ENCODE data around the gene IMPACT. TPM values are rescaled to one million over a fixed set of nuclear protein-coding genes. Genes with fewer than 3 reads are reported as not detected.
A peak's percentile ranks its signal among the peaks of the same experiment; 100 is the strongest.

IMPACT gene
- total and polyA plus RNA-seq, 2 experiments from 2014 or later: 15.3 to 27.6 TPM

DNA sequence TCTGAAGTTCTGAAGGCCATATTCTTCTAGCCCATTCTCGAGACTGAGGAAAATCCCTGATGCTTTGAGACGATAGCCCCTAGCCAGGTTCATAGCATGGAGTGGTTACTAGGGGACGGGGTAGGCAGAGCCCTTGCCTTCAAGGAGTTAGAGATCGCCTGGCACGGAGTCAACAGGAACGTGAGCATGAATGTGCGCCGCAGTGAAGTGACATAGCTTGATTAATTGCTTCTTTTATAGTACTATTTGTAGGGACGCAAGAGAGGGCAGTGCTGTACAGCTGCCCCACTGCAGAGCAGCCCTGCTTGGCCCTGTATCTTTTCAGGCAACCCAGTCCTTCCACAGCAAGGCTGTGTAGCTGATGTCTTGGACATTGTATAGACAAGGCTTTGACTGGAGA is 60.2 kb downstream of the IMPACT start:
- no peak overlapping the region for H3K4me3 ChIP-seq

DNA sequence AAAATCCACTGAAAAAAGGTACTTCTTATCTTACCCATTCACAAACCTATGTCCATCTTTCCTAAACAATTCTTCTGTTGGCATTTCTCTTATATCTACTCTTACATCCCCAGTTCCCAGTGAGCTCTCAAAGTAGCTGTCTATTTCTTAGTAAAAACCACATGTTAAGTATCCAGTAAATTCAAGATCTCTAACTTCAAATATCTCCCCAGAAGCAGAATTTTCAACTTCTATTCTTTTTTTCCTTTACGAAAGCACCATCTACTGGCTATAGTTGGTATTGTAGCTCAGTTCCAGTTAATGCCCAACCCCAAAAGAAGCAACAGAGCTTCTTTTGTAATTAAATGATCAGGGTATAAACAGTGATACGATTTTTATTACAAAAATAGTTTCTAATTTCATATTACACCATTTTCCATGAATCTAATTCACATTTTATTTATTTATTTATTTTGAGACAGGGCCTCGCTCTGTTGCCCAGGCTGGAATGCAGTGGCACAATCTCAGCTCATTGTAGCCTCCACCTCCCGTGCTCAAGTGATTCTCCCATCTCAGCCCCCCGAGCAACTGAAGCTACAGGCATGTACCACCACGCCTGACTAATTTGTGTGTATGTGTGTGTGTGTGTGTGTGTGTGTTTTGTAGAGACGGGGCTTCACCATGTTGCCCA is 62.5 kb downstream of the IMPACT start:
- Histone ChIP-seq H3K4me1 (ENCODE audit: low read depth) (peaks cover 2% of the 10 kb centered on the region), H3K27me3 (no peaks in the 10 kb centered on the region)
- TF ChIP-seq, protein P1, sequence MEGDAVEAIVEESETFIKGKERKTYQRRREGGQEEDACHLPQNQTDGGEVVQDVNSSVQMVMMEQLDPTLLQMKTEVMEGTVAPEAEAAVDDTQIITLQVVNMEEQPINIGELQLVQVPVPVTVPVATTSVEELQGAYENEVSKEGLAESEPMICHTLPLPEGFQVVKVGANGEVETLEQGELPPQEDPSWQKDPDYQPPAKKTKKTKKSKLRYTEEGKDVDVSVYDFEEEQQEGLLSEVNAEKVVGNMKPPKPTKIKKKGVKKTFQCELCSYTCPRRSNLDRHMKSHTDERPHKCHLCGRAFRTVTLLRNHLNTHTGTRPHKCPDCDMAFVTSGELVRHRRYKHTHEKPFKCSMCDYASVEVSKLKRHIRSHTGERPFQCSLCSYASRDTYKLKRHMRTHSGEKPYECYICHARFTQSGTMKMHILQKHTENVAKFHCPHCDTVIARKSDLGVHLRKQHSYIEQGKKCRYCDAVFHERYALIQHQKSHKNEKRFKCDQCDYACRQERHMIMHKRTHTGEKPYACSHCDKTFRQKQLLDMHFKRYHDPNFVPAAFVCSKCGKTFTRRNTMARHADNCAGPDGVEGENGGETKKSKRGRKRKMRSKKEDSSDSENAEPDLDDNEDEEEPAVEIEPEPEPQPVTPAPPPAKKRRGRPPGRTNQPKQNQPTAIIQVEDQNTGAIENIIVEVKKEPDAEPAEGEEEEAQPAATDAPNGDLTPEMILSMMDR (IDR thresholded peaks at IDR 0.05; ENCODE audit: low read depth, low read length): peak; percentile 73

More for the DNA sequence above, 60.2 kb downstream of the IMPACT start:
- H3K27ac ChIP-seq: no peak overlapping the region
- no peaks in the 10 kb centered on the region for H3K27me3 ChIP-seq
- no peaks in the 10 kb centered on the region for H3K36me3 ChIP-seq
- TF ChIP-seq, protein P1 (IDR thresholded peaks at IDR 0.05; ENCODE audit: low read depth, low read length): no peak
- DNase-seq (ENCODE audit: low read depth in 1 of 2, low spot score in 1 of 2): no peak
- no peaks in the 10 kb centered on the region for H3K9me3 ChIP-seq (ENCODE audit: low read depth)
- H3K4me1 ChIP-seq (ENCODE audit: low read depth): peaks cover under 1% of the 10 kb centered on the region

DNA sequence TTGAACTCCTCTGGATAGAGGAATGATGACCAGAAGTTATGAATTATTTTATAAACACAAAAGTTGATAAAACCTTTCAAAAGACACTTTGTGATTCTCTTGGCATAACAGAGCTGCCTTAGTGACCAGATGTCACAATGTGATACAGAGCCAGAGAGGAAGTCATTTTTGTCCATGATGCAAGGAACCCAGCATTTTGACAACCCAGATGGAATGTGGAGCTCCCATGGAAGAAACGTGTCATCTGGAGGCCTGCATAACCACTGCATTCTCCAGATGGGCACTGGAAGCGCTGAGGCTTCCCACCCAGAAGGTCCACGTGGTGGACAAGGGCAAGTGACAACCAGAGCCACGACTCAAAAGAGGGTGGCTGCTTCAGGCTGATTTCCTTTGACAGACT is 64.1 kb downstream of the IMPACT start:
- DNase-seq (ENCODE audit: low read depth in 1 of 2, low spot score in 1 of 2): peak in 1 of 2 donors; percentile 14
- Histone ChIP-seq H3K9me3 (ENCODE audit: low read depth) (no peaks in the 10 kb centered on the region), H3K27me3 (no peaks in the 10 kb centered on the region), H3K4me1 (ENCODE audit: low read depth) (peaks cover 2% of the 10 kb centered on the region), H3K4me3 (no peak overlapping the region), H3K27ac (no peak overlapping the region), H3K36me3 (no peaks in the 10 kb centered on the region)
- TF ChIP-seq, protein P1 (IDR thresholded peaks at IDR 0.05; ENCODE audit: low read depth, low read length): no peak

More for the DNA sequence above, 62.5 kb downstream of the IMPACT start:
- H3K9me3 ChIP-seq (ENCODE audit: low read depth): no peaks in the 10 kb centered on the region
- DNase-seq (ENCODE audit: low read depth in 1 of 2, low spot score in 1 of 2): peak; percentile 51 to 57
- no peaks in the 10 kb centered on the region for H3K36me3 ChIP-seq
- no peak overlapping the region for H3K4me3 ChIP-seq
- H3K27ac ChIP-seq: no peak overlapping the region

DNA sequence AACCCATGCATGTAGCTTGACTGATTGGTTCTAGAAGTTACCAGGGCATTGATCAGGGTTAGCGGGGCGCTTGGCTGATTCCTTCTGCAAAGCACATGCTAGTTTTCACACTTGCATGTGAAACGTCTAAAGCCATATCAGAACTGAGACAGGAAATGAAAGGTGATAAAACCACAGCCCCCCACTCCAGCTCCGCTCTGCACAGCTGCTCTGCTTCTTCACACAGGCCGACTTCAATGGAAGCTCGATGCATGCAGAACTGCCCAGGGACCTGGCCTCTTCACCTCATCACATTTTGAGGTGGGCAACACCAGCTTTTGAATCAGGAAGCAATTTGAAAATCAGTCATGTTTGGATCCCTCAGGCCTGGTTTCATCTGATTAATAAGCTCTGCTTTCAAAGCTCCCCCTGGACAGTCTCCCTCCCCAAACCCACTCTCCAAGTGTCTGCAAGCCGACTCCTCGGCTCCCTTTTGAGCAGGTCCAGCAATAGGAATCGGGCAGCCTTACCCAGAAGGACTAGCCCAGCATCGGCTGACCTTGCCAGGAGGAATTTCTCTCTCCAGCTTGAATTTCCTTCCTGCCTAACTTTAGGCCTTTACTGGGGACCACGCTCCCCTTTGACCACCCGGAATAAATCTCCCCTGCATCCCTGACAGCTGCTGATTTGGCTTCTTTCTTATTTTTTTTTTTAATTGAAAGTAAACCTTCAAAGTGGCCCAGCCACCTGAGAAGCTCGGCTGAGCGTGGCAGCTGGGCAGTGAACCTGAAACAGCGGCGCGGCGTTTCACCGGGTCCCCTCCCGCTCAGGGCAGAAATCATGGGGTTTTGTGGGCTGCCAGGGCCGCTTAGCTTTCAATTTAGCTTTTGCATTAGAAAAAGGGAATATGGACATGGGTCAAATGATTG is 65.7 kb downstream of the IMPACT start:
- H3K4me3 ChIP-seq: no peak overlapping the region
- DNase-seq (ENCODE audit: low read depth in 1 of 2, low spot score in 1 of 2): peak in 1 of 2 donors; percentile 20
- no peaks in the 10 kb centered on the region for H3K36me3 ChIP-seq
- TF ChIP-seq, protein P1 (IDR thresholded peaks at IDR 0.05; ENCODE audit: low read depth, low read length): no peak
- H3K27me3 ChIP-seq: no peaks in the 10 kb centered on the region
- no peak overlapping the region for H3K27ac ChIP-seq
- H3K9me3 ChIP-seq (ENCODE audit: low read depth): no peaks in the 10 kb centered on the region
- peaks cover 2% of the 10 kb centered on the region for H3K4me1 ChIP-seq (ENCODE audit: low read depth)

DNA sequence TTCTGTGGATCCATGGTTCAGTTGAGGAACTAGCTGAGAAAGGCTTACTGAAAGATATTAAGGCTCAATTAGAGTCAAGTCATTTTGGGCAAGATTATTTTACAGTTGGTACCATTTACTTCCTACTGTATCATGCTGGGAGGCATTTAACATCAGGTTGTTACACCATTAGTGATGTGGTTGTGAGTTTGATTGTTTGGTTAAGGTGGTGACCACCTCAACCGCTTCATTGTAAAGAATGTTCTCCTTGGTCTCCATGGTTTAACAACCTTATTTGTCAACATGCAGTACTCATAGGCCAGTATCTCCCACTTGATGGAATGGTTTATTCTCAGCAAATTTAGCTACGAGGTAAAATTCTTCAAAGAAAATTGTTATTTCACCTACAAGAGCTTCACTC is 68.1 kb downstream of the IMPACT start:
- H3K9me3 ChIP-seq (ENCODE audit: low read depth): no peaks in the 10 kb centered on the region
- TF ChIP-seq, protein P1 (IDR thresholded peaks at IDR 0.05; ENCODE audit: low read depth, low read length): no peak
- no peak for DNase-seq (ENCODE audit: low read depth in 1 of 2, low spot score in 1 of 2)

More for the DNA sequence above, 68.1 kb downstream of the IMPACT start:
- no peak overlapping the region for H3K27ac ChIP-seq
- H3K4me3 ChIP-seq: no peak overlapping the region
- peaks cover 2% of the 10 kb centered on the region for H3K4me1 ChIP-seq (ENCODE audit: low read depth)
- H3K36me3 ChIP-seq: no peaks in the 10 kb centered on the region
- no peaks in the 10 kb centered on the region for H3K27me3 ChIP-seq
